K562 (cell line): Measurements from ENCODE around the gene DCUN1D1. TPM values are rescaled to one million over a fixed set of nuclear protein-coding genes. Genes with fewer than 3 reads are reported as not detected.

Experiments
- ATAC-seq: fragments of 200-7000 bp; cut with Tn5 transposase; 3 replicates; pipeline ENCODE4 v1.9.1; 2020; ENCODE audit warnings: moderate library complexity
- BruUV-seq: library from RNA; stranded (reverse); fragments of 400-500 nt; replicated peaks from 2 replicates; lab custom pipeline; 2021; lab: Mats Ljungman, UMichigan
- CTCF ChIA-PET: fragments of 300-600 bp; formaldehyde crosslinking; extraction: SDS; loops from one replicate; lab custom pipeline; 2021; ENCODE audit warnings: low intra/inter-chr PET ratio; lab: Yijun Ruan, JAX
- POLR2A ChIA-PET: fragments of 300-600, 350-650 bp; sonication (Branson Sonifier 250); formaldehyde crosslinking; extraction: SDS; loops from one replicate; lab custom pipeline; 2021; ENCODE audit warnings: antibody characterized with exemption, inconsistent platforms; lab: Yijun Ruan, JAX
- DNase-seq, 4 experiments: peaks; one replicate each; pipeline versions ENCODE4 v3.0.0 to v3.0.0-alpha.2; 2011 to 2018; ENCODE audit warnings: low spot score in 3 of 4, mixed read lengths in 3 of 4; ENCODE audit errors: extremely low read depth in 1 of 4
- FAIRE-seq: peaks from 2 replicates; lab custom pipeline; 2011; peaks lifted over from hg19 to GRCh38; lab: Jason Lieb, UNC
- H2AFZ ChIP-seq: 2 replicates; pipeline ENCODE4 v1.6.0; 2011; ENCODE audit warnings: low read depth, low read length, control low read depth, inconsistent platforms
- H3K27ac ChIP-seq: fragments of 200-600 bp; 3 replicates; pipeline ENCODE4 v1.8.0; 2011; ENCODE audit warnings: low read depth, mild to moderate bottlenecking, control low read depth, inconsistent platforms, low read length, moderate library complexity, mixed read lengths; ENCODE audit errors: extremely low read depth
- H3K27me3 ChIP-seq, 2 experiments: fragments of 300-600 bp in 1 of 2; 2 replicates in 1 of 2; 3 replicates in 1 of 2; pipeline versions ENCODE4 v1.6.0 to v1.8.0; 2011; ENCODE audit warnings: inconsistent platforms in 2 of 2, low read length in 2 of 2, mild to moderate bottlenecking in 1 of 2, mixed read lengths in 1 of 2, moderate library complexity in 1 of 2; ENCODE audit not compliant: control insufficient read depth in 2 of 2, insufficient read depth in 2 of 2
- H3K36me3 ChIP-seq: fragments of 300-600 bp; 3 replicates; pipeline ENCODE4 v1.8.0; 2011; ENCODE audit warnings: mild to moderate bottlenecking, low read length, inconsistent platforms; ENCODE audit not compliant: control insufficient read depth, insufficient read depth
- H3K4me1 ChIP-seq, 2 experiments: fragments of 200-600 bp in 1 of 2; replicated peaks in 1 of 2; 2 replicates in 1 of 2; 3 replicates in 1 of 2; pipeline versions ENCODE4 v1.5.1 to v1.8.0; 2011; ENCODE audit warnings: inconsistent platforms in 2 of 2, low read length in 2 of 2, mild to moderate bottlenecking in 1 of 2, mixed read lengths in 1 of 2, moderate library complexity in 1 of 2; ENCODE audit not compliant: control insufficient read depth in 2 of 2, insufficient read depth in 2 of 2
- H3K4me2 ChIP-seq: 2 replicates; pipeline ENCODE4 v1.6.1; 2011; ENCODE audit warnings: low read length, control low read depth, inconsistent platforms, mixed read lengths; ENCODE audit not compliant: insufficient read depth
- H3K4me3 ChIP-seq: fragments of 200-600 bp; sonication (generic), shearing (Covaris generic); 2 replicates; pipeline ENCODE4 v1.5.1; 2016; ENCODE audit warnings: control low read depth, inconsistent platforms
- H3K79me2 ChIP-seq: fragments of 200-600 bp; 3 replicates; pipeline ENCODE4 v1.8.0; 2011; ENCODE audit warnings: low read length, inconsistent platforms; ENCODE audit not compliant: control insufficient read depth, insufficient read depth
- H3K9ac ChIP-seq, 2 experiments: 2 replicates each; pipeline versions ENCODE4 v1.6.0 to v1.6.1; 2011; ENCODE audit warnings: low read depth in 2 of 2, low read length in 2 of 2, control low read depth in 1 of 2, inconsistent platforms in 1 of 2, mild to moderate bottlenecking in 1 of 2, mixed read lengths in 1 of 2; ENCODE audit not compliant: insufficient read depth in 1 of 2
- H3K9me1 ChIP-seq: one replicate; pipeline ENCODE4 v1.6.0; 2011; ENCODE audit warnings: inconsistent platforms, mild to moderate bottlenecking, low read length, moderate library complexity; ENCODE audit not compliant: control insufficient read depth, insufficient read depth
- H3K9me3 ChIP-seq: replicated peaks from 2 replicates; pipeline ENCODE4 v1.5.1; 2011; ENCODE audit warnings: low read depth, low read length, inconsistent platforms; ENCODE audit not compliant: control insufficient read depth, insufficient read depth
- H4K20me1 ChIP-seq: replicated peaks from 2 replicates; pipeline ENCODE4 v1.6.1; 2011; ENCODE audit warnings: low read length, inconsistent platforms, mixed read lengths; ENCODE audit not compliant: control insufficient read depth, insufficient read depth
- C11orf30 ChIP-seq: fragments of 450-650 bp; IDR thresholded peaks from 2 replicates; pipeline ENCODE4 v1.6.1; 2016; ENCODE audit warnings: low read depth, mild to moderate bottlenecking
- ETV1 ChIP-seq: fragments of 450-650 bp; conservative IDR thresholded peaks from 2 replicates; pipeline ENCODE4 v1.6.1; 2016; ENCODE audit warnings: missing genetic modification characterization, control low read depth, low read depth, missing compliant biosample characterization
- FOXA3 ChIP-seq, 2 experiments: fragments of 450-650 bp in 1 of 2; sonication (generic) in 1 of 2; formaldehyde crosslinking; IDR thresholded peaks in 1 of 2; conservative IDR thresholded peaks in 1 of 2; 2 replicates each; pipeline versions ENCODE4 v1.4.0 to v1.8.0; 2020 to 2022; ENCODE audit warnings: mild to moderate bottlenecking in 2 of 2, missing genetic modification reagents in 1 of 2
- NR2C1 ChIP-seq, 2 experiments: fragments of 450-650 bp; IDR thresholded peaks; 2 replicates each; pipeline ENCODE4 v1.6.1; 2017; ENCODE audit warnings: mild to moderate bottlenecking in 2 of 2, antibody characterized with exemption in 1 of 2, inconsistent platforms in 1 of 2, missing compliant biosample characterization in 1 of 2, missing genetic modification characterization in 1 of 2
- RB1 ChIP-seq: fragments of 450-650 bp; IDR thresholded peaks from 2 replicates; pipeline ENCODE4 v1.6.1; 2017; ENCODE audit warnings: low read depth, mild to moderate bottlenecking
- RBFOX2 ChIP-seq: fragments of 200-400 bp; formaldehyde crosslinking; IDR thresholded peaks from 2 replicates; pipeline ENCODE4 v1.6.1; 2017; ENCODE audit warnings: low read depth, mild to moderate bottlenecking, low read length, moderate library complexity
- STAT5A ChIP-seq: IDR thresholded peaks from 2 replicates; pipeline ENCODE4 v1.6.1; 2012; ENCODE audit warnings: low read length, inconsistent platforms, borderline replicate concordance
- ZNF274 ChIP-seq: IDR thresholded peaks from 2 replicates; pipeline ENCODE4 v1.6.1; 2011; ENCODE audit warnings: low read depth, mild to moderate bottlenecking, low read length, moderate library complexity, borderline replicate concordance
- ZNF316 ChIP-seq: fragments of 450-650 bp; IDR thresholded peaks from 2 replicates; pipeline ENCODE4 v1.6.1; 2016
- WGBS: fragments of 100-300 bp; shearing (Covaris generic); methylation state at CpG from one replicate; pipeline ENCODE4 v1.1.6; 2016; ENCODE audit warnings: low coverage, mixed read lengths; ENCODE audit not compliant: insufficient coverage; ENCODE audit errors: missing lambda C conversion rate; 5-methylcytosine and 5-hydroxymethylcytosine counted together
- in situ Hi-C: fragments of 300-500 bp; cut with MboI; formaldehyde crosslinking; loops from 4 replicates; pipeline ENCODE4 v1.15.0; 2018; ENCODE audit warnings: inconsistent platforms, mixed read lengths
- intact Hi-C: fragments of 100-400 bp; cut with micrococcal nuclease; formaldehyde crosslinking; loops from 2 replicates; pipeline ENCODE4 v1.14.2; 2022
- polyA plus RNA-seq, 8 experiments: library from polyadenylated mRNA; depleted of rRNA in 4 of 8; stranded (reverse) in 5 of 8; unstranded in 3 of 8; fragments of >200 nt; fragmentation: Nextera tagmentation in 2 of 8; fragmentation: Illumina TruSeq in 1 of 8; extraction: Ambion mirVana in 2 of 8; extraction: Trizol in 1 of 8; gene quantifications; 2 replicates each; pipeline versions ENCODE4 v1.2.1 to v1.2.3, GENCODE V29; 2011 to 2014; ENCODE audit warnings: inconsistent platforms in 1 of 8, missing spikeins in 1 of 8
- total RNA-seq, 7 experiments: library from RNA; depleted of rRNA in 6 of 7; stranded (reverse); fragments of >200 nt in 6 of 7; fragmentation: Illumina TruSeq in 2 of 7; extraction: Trizol in 2 of 7; gene quantifications; 2 replicates each; pipeline versions ENCODE4 v1.2.1 to v1.2.3, GENCODE V29; 2011 to 2021; ENCODE audit warnings: low replicate concordance in 1 of 7
- TF ChIP-seq, protein P1 (sequence below): sonication (generic); formaldehyde crosslinking; IDR thresholded peaks from 2 replicates; pipeline ENCODE4 v1.8.1; 2022; ENCODE audit warnings: missing genetic modification reagents
- TF ChIP-seq, protein P2 (sequence below), 2 experiments: fragments of 450-650 bp; conservative IDR thresholded peaks; 2 replicates each; pipeline ENCODE4 v1.6.1; 2017; ENCODE audit warnings: mild to moderate bottlenecking in 2 of 2, moderate library complexity in 2 of 2
- TF ChIP-seq, protein P3 (sequence below): fragments of 450-650 bp; formaldehyde crosslinking; conservative IDR thresholded peaks from 2 replicates; pipeline ENCODE4 v1.4.0; 2022; ENCODE audit warnings: mild to moderate bottlenecking, missing genetic modification characterization

DCUN1D1 gene
- total and polyA plus RNA-seq, 9 of the 15 experiments (the other 6 are each of a cell fraction or from before 2014, with no cell fraction given): 11.4 to 46.8 (median 28.2) TPM

DNA sequence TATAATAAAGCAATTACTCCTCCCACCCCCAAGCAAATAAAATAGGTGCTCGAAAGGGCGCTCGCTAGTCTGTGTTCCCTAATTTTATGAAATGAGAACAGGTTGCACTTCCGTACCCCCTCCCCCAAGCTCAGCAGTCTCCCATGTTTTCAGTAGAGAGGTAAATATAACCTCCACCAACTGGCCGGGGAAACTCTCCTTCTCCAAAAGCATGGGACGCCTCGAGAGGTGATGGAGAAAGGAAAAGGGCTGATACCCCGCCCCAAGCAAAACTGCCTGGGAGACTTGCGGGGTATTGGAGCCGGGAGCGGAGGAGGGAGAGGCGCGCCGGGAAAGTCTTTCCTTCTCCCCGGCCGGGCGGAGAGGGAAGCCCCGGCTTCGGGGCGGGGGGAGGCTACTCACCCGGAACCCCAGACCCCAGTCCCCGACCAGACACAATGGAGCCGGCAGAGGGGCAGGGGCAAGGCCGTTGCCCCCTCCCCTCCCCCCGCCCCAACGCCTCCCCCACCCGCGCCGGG is 605 bp downstream of the DCUN1D1 start (continued):
- TF ChIP-seq STAT5A: no peak
- peak; percentile 9; the same call in 1 of the 2 replicates for TF ChIP-seq ETV1 (tag)
- TF ChIP-seq, protein P1, sequence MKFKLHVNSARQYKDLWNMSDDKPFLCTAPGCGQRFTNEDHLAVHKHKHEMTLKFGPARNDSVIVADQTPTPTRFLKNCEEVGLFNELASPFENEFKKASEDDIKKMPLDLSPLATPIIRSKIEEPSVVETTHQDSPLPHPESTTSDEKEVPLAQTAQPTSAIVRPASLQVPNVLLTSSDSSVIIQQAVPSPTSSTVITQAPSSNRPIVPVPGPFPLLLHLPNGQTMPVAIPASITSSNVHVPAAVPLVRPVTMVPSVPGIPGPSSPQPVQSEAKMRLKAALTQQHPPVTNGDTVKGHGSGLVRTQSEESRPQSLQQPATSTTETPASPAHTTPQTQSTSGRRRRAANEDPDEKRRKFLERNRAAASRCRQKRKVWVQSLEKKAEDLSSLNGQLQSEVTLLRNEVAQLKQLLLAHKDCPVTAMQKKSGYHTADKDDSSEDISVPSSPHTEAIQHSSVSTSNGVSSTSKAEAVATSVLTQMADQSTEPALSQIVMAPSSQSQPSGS (CRISPR knock-in tag): no peak
- TF ChIP-seq, protein P2, sequence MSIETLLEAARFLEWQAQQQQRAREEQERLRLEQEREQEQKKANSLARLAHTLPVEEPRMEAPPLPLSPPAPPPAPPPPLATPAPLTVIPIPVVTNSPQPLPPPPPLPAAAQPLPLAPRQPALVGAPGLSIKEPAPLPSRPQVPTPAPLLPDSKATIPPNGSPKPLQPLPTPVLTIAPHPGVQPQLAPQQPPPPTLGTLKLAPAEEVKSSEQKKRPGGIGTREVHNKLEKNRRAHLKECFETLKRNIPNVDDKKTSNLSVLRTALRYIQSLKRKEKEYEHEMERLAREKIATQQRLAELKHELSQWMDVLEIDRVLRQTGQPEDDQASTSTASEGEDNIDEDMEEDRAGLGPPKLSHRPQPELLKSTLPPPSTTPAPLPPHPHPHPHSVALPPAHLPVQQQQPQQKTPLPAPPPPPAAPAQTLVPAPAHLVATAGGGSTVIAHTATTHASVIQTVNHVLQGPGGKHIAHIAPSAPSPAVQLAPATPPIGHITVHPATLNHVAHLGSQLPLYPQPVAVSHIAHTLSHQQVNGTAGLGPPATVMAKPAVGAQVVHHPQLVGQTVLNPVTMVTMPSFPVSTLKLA (conservative IDR thresholded peaks at IDR 0.05): 0 out of 4 replicates have a peak, but pooled peaks of 1 of the 2 experiments have one; percentile 31

DNA sequence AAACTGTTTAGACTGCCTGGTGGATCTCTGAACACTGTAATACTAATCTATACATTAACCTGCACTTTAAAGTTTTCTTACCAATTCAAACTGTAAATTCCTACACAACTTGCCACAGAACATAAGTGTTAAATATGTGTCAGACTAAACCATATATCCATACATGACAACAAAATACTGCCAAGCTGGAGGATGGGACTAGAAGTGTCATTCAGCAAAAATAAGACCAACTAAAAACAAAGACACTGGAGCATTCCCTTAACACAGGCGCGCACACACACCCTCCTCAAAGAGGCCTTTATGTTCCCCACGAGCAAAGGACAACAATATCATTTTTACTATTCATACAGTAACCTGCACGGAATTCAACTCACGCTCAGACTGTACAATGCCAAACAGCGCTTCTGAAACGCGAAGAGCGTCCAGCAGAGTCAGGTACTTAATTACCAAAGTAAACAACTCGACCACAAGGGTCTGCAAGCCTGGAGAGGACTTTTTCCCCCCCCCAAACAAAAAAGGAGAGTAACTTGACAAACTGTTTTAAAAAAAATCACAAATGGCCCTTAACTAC is 1.1 kb downstream of the DCUN1D1 start:
- H3K4me3 ChIP-seq: peak overlapping the region; percentile 74
- DNase-seq (peak in 1 of 4 experiments; percentile 55), FAIRE-seq (no peak), ATAC-seq (peak; percentile 21)
- no peaks in the 10 kb centered on the region for H3K36me3 ChIP-seq
- H3K4me2 ChIP-seq: peak overlapping the region; percentile 89
- peak overlapping the region; percentile 75 to 95 for H3K9ac ChIP-seq
- H3K9me3 ChIP-seq: no peaks in the 10 kb centered on the region
- ChIA-PET CTCF (no interaction called here), POLR2A (interaction anchor here (0.8 to 1.6 kb wide), 5 partner anchors 10 to 69 kb away, joined by 3 to 5 read pairs (median 4); no protein-coding TSS in a partner anchor)
- WGBS: under 1% methylated on average over 10 of the region's 10 CpGs
- H3K27me3 ChIP-seq: no peaks in the 10 kb centered on the region
- H4K20me1 ChIP-seq: 0 out of 2 replicates have a peak, but pooled peaks cover 3% of the 10 kb centered on the region
- BruUV-seq: TSS peak; percentile 73
- in situ Hi-C loops (no loop called here), intact Hi-C loops (loop anchor here (2.0 kb wide), 1 partner anchor 58 kb away; no protein-coding TSS in a partner anchor)
- H3K9me1 ChIP-seq: no peaks in the 10 kb centered on the region
- peaks cover 22 to 36% of the 10 kb centered on the region in 2 experiments for H3K4me1 ChIP-seq
- peak overlapping the region; percentile 72 for H3K27ac ChIP-seq
- H3K79me2 ChIP-seq: peaks cover 58% of the 10 kb centered on the region
- H2AFZ ChIP-seq: peak overlapping the region; percentile 60
- TF ChIP-seq ZNF274: no peak
- peak; percentile 67 for TF ChIP-seq C11orf30
- TF ChIP-seq, protein P3, sequence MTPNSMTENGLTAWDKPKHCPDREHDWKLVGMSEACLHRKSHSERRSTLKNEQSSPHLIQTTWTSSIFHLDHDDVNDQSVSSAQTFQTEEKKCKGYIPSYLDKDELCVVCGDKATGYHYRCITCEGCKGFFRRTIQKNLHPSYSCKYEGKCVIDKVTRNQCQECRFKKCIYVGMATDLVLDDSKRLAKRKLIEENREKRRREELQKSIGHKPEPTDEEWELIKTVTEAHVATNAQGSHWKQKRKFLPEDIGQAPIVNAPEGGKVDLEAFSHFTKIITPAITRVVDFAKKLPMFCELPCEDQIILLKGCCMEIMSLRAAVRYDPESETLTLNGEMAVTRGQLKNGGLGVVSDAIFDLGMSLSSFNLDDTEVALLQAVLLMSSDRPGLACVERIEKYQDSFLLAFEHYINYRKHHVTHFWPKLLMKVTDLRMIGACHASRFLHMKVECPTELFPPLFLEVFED (CRISPR knock-in tag): no peak
- TF ChIP-seq ZNF316: peak; percentile 59
- TF ChIP-seq RBFOX2: no peak
- TF ChIP-seq NR2C1 (IDR thresholded peaks at IDR 0.05): no peak
- no peak for TF ChIP-seq NR2C1 (tag; IDR thresholded peaks at IDR 0.05)
- TF ChIP-seq RB1: no peak
- TF ChIP-seq, protein P2 (conservative IDR thresholded peaks at IDR 0.05): peak in 1 of 2 experiments; percentile 35; a peak in 1 of 4 replicates
- peak; percentile 60 to 91; a peak in 3 of 4 replicates for TF ChIP-seq FOXA3 (CRISPR knock-in tag; conservative IDR thresholded peaks at IDR 0.05 in 1 of 2, IDR thresholded peaks at IDR 0.05 in 1 of 2)
